Hepatocyte (in vitro differentiated cells): Measurements from ENCODE around the gene FERMT1.

Experiments used
- CTCF ChIP-seq: fragments of 200-600 bp; sonication (generic); IDR thresholded peaks from 2 replicates; pipeline ENCODE4 v1.5.1; 2016; ENCODE audit warnings: antibody characterized with exemption, mild to moderate bottlenecking; ENCODE audit not compliant: poor library complexity
- EZH2 ChIP-seq: fragments of 200-600 bp; sonication (generic); IDR thresholded peaks from 2 replicates; pipeline ENCODE4 v1.6.1; 2016; ENCODE audit warnings: antibody characterized with exemption, mild to moderate bottlenecking, borderline replicate concordance

DNA sequence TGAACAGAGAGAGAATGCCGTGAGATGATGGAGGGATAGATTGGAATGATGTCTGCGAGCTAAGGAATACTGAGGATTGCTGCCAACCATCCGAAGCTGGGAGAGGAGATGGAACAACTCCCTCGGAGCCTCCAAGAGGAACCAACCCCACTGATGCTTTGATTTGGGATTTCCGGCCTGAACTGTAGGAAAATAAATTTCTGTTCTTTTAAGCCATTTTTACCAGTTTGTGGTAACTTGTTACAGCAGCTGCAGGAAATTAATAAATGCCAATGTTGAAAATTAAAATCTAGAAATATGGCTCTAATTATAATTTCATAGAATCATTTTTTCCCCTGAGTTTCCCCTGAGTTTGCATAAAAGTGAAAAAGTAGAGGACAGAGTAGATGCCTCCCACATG is 83.1 kb downstream of the FERMT1 start:
- TF ChIP-seq CTCF = no peak
- no peak for TF ChIP-seq EZH2
